ENCODE data around the gene CYP4B1. TPM values are rescaled to one million over a fixed set of nuclear protein-coding genes. Genes with fewer than 3 reads are reported as not detected.
"Not testable (repeated sequence)": the region's sequence is repeated elsewhere in the genome, so short reads cannot be mapped to it uniquely, and the experiment has no call there.

CYP4B1 gene
- total RNA-seq, 1 donor from 2014 or later: not detected

DNA sequence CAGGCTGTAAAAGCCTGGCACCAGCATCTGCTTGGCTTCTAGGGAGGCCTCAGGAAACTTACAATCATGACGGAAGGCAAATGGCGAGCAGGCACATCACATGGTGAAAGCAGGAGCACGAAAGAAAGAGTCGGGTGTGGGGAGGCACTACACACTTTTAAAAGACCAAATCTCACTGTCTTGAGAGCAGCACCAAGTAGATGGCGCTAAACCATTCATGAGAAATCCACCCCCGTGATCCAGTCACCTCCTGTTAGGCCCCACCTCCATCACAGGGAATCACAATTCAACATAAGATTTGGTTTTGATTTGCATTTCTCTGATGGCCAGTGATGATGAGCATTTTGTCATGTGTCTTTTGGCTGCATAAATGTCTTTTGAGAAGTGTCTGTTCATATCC lies 36.6 kb downstream of the CYP4B1 start:
- H3K27ac Mint-ChIP-seq; H3K27me3 Mint-ChIP-seq (ENCODE audit: insufficient read depth); H3K4me1 Mint-ChIP-seq (ENCODE audit: low read depth); H3K9me3 Mint-ChIP-seq; H3K4me3 Mint-ChIP-seq; intact Hi-C loops (cut with micrococcal nuclease); H3K36me3 Mint-ChIP-seq (ENCODE audit: low read depth); DNase-seq (ENCODE audit: low spot score): not testable (repeated sequence)

DNA sequence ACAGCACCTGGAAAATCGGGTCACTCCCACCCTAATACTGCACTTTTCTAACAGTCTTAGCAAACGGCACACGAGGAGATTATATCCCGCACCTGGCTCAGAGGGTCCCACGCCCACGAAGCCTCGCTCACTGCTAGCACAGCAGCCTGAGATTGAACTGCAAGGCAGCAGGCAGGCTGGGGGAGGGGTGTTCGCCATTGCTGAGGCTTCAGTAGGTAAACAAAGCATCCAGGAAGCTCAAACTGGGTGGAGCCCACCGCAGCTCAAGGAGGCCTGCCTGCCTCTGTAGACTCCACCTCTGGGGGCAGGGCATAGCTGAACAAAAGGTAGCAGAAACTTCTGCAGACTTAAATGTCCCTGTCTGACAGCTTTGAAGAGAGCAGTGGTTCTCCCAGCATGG lies 47.5 kb downstream of the CYP4B1 start:
- DNase-seq (ENCODE audit: low spot score); H3K36me3 Mint-ChIP-seq (ENCODE audit: low read depth); H3K4me3 Mint-ChIP-seq; H3K27ac Mint-ChIP-seq; H3K9me3 Mint-ChIP-seq; H3K4me1 Mint-ChIP-seq (ENCODE audit: low read depth); intact Hi-C loops (cut with micrococcal nuclease): not testable (repeated sequence)
- H3K27me3 Mint-ChIP-seq (ENCODE audit: insufficient read depth): peaks cover 13% of the 10 kb centered on the region

DNA sequence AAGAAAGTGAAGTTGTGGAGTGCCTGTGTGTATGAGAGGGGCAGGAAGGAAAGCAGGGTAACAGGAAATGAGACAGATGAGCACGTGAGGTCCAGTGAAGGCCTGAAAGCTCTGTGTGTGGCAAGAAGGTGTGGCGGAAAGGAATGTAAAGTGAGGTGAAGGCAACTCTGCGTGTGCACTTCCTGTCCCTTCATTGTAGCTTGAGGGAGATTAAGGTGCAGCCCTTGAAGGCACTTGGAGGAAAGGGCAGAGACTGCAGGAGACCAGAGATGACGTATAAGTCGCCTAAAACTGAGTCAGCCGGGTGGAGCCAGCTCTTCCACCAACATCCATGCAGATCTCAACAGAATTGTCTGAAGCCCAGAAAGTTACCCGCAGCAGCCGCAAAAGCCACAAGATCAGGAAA lies 58.8 kb downstream of the CYP4B1 start:
- H3K27ac Mint-ChIP-seq: not testable (repeated sequence)

DNA sequence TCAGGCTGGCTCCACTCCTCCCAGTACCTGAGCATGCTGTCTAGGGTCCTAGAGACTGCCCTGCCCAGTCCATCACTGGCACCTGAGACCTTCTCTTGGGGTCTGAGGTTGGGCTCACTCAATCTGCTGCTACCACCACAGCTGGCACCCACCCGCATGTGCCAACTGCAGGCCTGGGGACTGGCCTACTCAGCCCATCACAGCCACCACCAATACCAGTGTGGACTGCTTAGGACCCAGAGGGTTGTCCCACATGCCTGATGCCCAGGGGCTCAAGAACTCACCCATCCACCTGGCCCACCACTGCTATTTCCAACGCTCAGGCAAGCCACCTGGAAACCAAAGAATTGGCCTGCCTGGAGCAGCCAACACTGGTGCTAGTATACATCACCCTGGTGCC lies 63.5 kb downstream of the CYP4B1 start:
- H3K4me3 Mint-ChIP-seq: no peak overlapping the region
- no peak overlapping the region for H3K27ac Mint-ChIP-seq
- no peaks in the 10 kb centered on the region for H3K36me3 Mint-ChIP-seq (ENCODE audit: low read depth)
- peaks cover 2% of the 10 kb centered on the region for H3K27me3 Mint-ChIP-seq (ENCODE audit: insufficient read depth)
- H3K9me3 Mint-ChIP-seq: no peaks in the 10 kb centered on the region
- intact Hi-C loops (cut with micrococcal nuclease): no loop called here
- H3K4me1 Mint-ChIP-seq (ENCODE audit: low read depth): no peaks in the 10 kb centered on the region
- no peak for DNase-seq (ENCODE audit: low spot score)

More for the DNA sequence above, 58.8 kb downstream of the CYP4B1 start:
- H3K4me1 Mint-ChIP-seq (ENCODE audit: low read depth); DNase-seq (ENCODE audit: low spot score); H3K9me3 Mint-ChIP-seq; H3K36me3 Mint-ChIP-seq (ENCODE audit: low read depth); H3K4me3 Mint-ChIP-seq; intact Hi-C loops (cut with micrococcal nuclease): not testable (repeated sequence)
- peaks cover 11% of the 10 kb centered on the region for H3K27me3 Mint-ChIP-seq (ENCODE audit: insufficient read depth)

Other genes starting within 250 kb of the CYP4B1 start
- not detected in 2 replicates for gene KNCN, start 247.4 kb upstream of the CYP4B1 start, total RNA-seq
- gene MKNK1, start 194.8 kb upstream of the CYP4B1 start, total RNA-seq: 48.7 TPM in 2 replicates
- gene MOB3C, start 182.2 kb upstream of the CYP4B1 start, total RNA-seq: 16.9 and 17.0 TPM in 2 replicates
- gene ATPAF1, start 130.7 kb upstream of the CYP4B1 start, total RNA-seq: 40.9 and 46.3 TPM in 2 replicates
- gene TEX38, start 127.2 kb upstream of the CYP4B1 start, total RNA-seq: 0.18 TPM in 1 of 2 replicates, not detected in the other
- 67.0 and 70.4 TPM in 2 replicates for gene EFCAB14, start 79.9 kb upstream of the CYP4B1 start, total RNA-seq
- not detected in 2 replicates for gene CYP4A11, start 142.4 kb downstream of the CYP4B1 start, total RNA-seq
- not detected in 2 replicates for gene CYP4X1, start 224.6 kb downstream of the CYP4B1 start, total RNA-seq

Measured in activated T-helper 1 cell treated with anti-CD3 and anti-CD28 coated beads, Interleukin-12 subunit alpha, Interleukin-12 subunit beta, Interleukin-2, Interleukin-4 antibody, amounts not matched to agents 30 ng/mL and 10 ng/mL and 1 ng/mL, durations not matched to agents 14 hours and 24 hours and 36 hours (primary cell).